T follicular helper cell (primary cell): ENCODE results near the gene WRNIP1.

Experiments
- DNase-seq: peaks from one replicate; pipeline ENCODE4 v3.0.0-alpha.2; 2020; ENCODE audit warnings: low read depth

The WRNIP1 gene

DNA sequence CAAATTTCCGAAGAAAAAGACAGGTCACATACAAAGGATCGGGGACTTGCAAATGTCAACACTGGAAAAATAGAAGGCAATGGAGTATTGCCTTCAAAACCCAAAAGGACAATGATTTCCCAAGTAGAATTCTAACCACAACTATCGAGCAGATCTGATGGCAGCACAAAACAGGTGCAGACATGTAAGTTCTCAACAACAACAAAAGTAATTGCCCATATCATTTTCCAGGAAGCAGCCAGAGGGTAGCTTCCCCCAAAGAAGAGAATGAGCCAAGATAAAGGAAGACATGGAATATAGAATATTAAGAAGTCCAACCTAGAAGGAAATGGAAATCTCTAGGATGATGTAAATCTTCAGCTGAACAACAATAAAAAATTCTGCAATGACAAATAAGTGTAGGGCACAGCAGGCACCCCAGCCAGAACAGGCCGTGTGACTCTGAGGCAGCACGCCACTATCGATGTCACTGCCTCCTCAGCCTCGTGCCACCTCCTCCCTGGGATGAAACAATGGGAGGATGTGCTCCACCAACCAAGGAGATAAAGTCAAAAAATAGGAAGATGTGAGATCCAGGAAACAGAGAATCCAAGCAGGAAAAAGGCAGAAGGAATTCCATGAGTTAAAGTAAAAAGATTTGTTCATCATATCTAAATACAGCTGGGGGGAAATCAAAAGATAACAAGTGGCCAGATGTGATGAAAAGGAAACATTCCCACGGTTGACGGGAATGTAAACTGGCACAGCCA, 42.3 kb downstream of the WRNIP1 start:
- DNase-seq, result no peak

DNA sequence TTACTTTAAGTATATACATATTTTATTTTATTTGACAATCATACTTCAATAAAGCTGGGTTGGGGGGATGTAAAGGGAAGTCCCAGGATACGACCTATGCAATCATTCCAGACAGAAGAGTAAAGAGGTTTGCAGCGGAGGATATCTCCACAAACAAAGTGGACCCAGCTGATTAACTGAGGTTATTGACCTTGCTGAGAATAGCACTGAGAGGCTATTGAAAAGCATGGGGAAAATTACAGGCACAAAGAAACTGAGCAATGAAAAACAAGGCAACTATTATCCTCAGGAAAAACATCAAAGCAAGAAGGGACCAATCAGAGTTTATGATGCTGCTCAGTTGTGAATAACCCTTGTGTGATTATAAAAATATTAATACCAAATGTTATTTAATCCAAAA, 43.8 kb downstream of the WRNIP1 start:
- DNase-seq, result no peak

DNA sequence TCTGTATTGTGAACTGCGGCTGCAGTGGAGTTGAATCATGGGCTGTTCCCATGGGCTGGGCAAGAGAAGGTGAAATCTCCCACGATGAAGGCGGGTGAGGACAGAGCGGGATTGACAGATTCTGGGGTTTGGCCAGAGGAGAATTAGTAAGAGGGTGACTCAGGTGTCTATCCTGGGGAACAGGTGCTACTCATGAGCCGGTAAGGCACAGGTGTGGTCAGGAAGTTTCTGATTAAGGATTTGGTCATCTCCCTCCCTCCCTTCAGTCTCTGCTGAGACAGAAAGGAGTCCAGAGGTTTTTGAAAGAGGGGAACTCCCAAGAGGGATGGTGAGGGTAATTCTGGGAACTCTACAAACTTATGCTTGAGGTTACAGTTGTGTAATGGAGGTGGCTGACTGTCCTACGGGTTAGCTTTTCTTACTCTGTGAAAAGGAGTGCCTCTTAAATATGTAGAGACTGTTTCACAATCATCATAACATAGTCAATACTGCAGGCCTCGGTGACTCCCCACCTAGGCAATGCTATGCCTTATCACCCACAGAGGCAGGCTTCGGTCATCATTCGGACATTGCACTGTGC, 45.0 kb downstream of the WRNIP1 start:
- DNase-seq, result no peak

DNA sequence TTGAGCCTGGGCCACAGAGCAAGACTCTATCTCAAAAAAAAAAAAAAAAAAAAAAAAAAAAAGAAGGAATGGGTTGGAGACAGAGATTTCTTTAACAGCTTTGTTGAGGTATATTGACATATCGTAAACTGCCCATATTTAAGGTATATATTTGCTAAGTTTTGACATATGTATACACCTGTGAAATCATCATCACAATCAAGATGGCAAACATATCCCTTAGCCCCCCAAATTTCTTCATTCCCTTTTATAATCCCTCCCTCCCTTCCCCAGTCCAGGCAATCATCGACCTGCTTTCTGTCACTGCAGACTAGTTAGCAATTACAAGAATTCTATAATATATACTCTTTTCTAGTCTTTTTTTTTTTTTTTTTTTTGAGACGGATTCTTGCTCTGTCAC, 47.5 kb downstream of the WRNIP1 start:
- DNase-seq, result no peak

DNA sequence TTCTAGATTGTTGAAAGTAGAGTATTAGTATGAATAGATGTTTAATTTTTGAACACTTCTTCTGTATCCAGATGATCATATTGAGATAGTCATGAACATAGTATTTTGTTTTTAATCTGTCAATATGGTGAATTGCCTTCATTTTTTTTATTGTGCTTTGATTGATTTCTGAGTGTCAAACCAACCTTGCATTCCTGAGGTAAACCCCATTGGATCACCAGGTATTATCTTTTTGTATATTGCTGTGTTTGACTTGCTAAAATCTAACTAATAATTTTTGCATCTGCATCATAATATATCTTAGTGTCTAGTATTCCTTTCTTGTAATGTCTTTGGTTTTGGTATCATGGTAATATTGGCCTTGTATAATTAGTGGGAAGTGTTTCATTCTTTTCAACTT, 51.0 kb downstream of the WRNIP1 start:
- no peak for DNase-seq

DNA sequence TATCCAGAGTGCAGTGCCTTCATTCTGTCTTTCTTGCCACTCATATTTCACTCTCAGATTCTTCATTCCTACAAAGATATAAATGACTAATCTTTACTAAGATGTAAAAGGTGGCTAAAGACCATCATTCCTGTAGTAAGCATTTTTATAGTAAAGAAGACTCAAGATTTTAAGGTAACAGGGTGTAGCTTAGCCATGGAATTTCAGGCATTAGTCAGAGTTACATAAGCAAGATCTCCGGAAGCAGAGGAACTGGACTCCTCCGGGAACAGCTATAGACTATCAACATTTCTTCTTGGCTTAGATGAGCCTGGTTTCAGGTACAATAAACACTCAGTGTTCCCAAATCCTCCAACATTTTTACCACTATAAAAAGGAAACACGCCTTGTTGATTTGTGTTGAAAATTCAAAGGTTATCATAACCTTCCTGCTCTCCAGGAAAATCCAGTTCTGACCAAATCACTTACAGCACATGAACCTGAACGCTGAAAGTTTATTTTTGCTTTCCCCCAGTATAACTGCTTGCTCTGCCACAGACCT, 52.8 kb downstream of the WRNIP1 start:
- DNase-seq, result no peak

DNA sequence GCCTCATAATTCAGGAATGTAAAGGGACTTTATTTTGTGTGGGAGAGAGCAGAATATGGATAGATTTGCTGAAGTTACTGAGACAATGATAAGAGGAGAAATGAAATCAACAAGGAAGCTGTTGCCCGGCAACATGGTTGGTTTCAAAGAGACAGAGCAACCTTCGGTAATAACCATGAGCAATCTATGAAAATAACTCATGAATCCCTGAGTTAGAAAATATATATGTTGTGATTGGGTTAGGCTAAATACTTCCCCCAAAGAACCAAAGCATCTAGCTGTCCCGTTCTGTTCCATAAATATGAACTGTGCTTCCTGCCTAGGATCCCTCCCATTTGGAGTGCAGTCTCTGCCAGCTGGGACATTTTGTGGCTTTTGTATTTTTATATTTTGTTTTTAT, 53.4 kb downstream of the WRNIP1 start:
- no peak for DNase-seq

DNA sequence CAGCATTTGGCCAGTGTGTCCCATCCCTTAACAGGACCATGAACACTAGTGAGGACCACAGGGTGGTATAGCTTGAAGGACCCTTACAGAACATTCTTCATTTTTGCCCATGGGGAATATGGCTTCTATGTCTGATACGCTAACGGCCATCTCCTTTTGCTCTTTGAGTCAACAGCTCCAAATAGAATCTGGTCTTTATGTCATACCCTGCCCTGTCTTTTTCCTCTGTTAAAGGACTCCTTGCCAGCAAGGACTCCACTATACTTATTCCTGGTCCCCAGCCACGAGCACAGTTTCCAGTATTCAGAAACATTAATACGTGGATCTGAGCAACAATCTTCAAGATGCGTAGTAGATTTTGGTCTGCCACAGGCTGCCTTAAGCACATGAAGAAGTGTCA, 53.9 kb downstream of the WRNIP1 start:
- no peak for DNase-seq

DNA sequence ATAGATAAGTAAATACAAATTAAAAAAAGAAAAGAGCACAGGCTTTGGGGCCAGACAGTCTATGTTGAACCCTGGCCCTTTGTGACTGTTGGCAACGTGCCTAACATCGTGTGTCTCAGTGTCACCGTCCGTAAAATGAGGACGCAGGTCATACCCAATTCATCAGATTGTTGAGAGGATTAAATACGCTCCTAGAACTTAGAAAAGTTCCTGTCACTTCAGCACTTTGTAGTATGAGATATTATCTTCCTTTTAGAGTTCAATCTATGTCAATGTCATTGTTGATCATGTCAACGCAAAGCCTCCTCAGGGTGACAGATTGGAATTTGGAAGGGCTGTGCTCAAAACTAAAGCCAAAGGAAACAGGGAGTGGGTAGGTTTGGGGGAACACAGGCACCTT, 54.8 kb downstream of the WRNIP1 start:
- DNase-seq, result no peak

DNA sequence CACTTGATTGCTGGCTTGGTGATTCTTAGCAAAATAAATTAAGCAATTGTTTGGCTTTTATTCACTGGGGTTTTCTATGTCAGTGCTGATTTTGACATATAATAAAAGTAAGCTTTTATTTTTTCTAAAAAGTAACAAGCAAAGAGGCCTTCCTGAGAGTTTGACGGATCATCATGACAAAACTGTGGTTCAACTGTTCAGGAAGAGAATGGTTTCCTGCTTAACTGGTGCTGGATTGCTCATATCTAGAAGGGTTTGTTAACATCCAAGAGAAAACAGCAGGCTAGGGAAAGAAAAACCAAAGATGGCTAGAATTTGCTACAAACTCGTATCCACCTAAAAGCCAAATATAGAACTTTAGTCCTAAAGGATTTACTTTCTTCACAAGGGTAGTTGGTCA, 55.2 kb downstream of the WRNIP1 start:
- DNase-seq, result no peak

DNA sequence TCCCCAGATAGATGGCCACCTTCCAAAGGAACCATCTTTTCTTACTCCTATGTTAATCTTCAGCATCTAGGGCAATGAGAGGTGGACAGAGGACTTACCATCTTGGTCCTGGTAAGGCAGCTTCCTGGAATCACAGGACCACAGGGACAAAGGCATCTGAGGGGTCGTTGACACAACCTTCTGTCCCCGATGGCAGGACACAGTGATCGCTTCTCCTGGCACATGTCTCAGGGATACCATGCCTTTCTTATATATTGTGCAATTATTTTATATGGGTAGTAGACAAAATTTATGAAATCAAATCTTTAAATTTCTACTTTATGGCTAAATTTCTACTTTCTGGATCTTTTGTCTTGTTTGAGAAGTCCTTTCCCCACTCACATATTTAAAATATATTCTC, 56.4 kb downstream of the WRNIP1 start:
- DNase-seq, result no peak

DNA sequence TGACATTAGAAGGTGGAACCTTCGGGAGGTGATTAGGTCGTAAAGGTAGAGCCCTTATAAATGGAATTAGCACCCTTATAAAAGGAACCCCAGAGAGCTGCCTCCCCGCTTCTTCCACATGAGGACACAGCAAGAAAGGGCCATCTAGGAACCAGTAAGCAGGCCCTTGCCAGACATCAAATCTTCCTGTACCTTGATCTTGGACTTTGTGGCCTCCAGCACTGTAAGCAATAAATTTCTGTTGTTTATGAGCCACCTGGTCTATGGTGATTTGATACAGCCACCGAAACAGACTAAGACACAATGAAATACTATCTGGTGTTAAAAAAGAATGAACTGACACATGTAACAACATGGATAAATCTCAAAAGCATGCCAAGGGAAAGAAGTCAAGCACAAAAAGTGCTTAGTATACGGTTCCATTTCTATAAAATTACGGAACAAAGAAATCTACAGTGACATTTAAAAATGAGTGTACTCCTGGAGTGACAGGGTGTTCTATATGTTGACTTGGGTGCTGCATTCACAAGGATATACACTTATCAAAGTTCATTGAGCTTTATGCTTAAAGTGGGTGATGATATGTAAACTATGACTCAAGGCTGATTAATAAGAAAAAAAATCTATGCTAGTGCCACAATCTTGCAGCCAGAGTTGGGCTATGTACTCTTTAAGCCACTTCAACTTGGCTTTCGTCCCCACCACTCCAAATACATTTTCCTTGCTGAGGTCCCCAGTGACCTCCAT, 58.1 kb downstream of the WRNIP1 start:
- DNase-seq, result no peak

DNA sequence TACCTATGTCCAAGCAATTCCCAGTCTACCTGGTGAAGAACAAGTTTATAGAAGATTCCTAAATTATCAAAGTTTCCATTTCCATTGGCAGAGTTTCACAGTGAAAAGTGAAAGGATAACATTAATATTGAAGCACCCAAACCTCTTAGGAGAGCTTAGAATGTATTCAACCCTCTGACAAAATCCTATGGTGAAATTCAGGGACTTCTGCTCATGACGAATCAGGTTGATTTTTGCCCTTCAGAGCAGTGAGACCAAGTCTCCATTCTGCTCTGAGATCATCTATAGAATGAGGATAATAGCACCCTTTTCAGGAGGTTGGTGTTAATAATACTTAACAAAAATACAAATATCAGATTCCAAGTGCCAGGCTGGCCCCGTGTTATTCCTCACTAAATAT, 60.9 kb downstream of the WRNIP1 start:
- no peak for DNase-seq

DNA sequence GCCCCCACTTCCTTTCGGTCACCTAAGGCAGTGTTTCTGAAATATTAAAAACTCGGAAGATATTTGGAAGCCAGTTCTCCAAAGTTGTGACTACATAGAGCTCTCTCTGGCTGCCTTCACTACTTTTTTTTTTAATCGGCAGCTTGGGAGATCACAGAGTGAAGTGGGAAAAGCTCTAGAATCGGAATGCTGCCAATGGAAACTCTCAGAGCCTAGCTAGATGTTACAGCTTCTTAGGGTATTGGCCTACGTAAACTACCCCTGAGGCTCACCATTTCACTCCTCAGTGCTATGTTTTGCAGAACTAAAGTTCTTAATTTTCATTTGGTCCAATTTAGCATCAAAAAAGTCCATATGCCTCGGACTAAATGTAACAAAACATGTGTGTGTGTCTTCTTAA, 61.9 kb downstream of the WRNIP1 start:
- no peak for DNase-seq

DNA sequence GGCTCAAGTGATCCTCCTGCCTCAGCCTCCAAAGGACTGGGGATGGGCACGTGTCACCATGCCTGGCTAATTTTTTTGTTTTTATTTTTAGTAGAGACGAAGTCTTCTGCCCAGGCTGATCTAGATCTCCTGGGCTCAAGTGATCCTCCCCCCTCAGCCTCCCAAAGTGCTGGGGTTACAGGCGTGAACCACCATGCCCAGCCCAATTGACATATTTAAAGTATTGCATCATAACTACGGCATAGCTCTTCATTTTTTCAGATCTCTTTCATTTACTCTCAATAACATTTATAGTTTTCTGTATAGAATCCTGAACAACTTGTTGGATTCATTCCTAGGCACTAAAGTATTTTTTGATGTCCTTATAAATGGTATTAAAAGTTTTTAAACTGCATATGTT, 63.4 kb downstream of the WRNIP1 start:
- DNase-seq, result no peak

DNA sequence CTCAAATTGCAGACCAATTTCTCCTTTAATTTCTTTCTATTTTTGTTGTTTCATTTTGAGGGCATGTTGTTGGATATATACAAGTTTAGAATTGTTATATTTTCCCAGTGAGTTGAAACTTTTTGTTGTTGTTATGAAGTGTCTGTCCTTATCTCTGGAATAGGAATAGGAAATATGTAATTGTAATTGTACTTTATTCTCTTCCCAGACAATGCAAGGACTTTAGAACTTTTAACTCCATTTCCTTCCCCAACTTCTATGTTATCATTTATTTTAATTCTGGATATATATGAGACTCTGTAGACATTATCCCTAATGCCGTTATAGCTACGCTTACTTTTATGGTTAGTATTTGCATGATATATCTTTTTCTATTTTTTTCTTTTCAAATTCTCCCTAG, 64.1 kb downstream of the WRNIP1 start:
- DNase-seq, result no peak

DNA sequence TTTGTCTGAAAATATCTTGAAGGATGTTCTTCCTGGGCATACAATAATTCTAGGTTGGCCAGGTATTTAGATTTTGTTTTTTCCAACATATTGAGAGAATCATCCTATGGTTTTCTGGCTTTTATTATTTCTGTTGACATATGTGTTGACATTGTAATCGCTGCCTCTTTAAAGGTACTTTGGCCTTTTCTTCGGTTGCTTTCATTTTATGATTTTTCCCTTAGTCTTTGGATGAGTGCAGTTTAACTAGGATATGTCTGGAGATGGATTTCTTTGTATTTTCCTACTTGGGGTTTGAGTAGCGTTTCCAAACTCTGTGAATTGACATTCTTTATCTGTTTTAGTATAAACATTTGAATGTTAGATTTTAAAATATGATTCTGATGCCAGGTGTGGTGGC, 65.0 kb downstream of the WRNIP1 start:
- DNase-seq, result no peak

DNA sequence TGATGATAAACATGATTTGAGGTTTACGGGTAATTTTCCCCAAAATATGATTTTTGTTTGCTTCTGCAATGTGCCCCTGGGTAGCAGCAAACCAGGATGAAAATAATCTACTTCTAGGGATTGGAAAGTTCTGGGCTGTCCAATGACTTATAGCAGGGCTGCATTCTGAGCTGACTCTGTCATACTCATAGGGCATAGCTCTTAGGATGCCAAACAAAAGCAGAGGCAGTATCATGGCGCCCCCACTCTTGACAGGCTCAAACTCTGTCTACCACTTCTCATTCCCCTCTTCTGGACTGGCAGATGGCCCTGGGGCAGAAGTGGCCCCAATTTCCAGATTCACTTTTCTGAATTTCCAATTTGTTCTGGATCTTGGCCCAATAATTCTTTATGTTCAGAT, 66.2 kb downstream of the WRNIP1 start:
- DNase-seq, result no peak

DNA sequence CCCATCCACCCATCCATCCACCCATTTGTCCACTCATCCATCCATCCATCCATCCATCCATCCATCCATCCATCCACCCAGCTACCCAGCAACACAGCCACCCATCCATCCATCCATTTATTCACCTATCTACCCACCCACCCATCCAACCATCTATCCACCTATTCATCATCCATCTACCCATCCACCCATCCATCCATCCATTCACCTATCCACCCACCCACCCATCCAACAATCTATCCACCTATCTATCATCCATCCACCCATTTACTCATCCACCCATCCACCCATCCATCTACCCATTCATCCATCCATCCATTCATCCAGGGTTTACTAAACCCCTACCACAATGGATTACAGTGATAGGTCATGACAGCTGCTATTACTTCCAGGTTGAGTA, 69.1 kb downstream of the WRNIP1 start:
- no peak for DNase-seq
